SK-N-MC (cell line): ENCODE results near the gene CGAS.

Experiments
- EZH2 ChIP-seq: fragments of 200-600 bp; sonication (generic); IDR thresholded peaks from one replicate; pipeline ENCODE4 v1.6.1; 2017; ENCODE audit warnings: antibody characterized with exemption
- POLR2AphosphoS5 ChIP-seq: IDR thresholded peaks from 2 replicates; pipeline ENCODE4 v1.6.1; 2012; ENCODE audit warnings: mild to moderate bottlenecking, low read depth, low read length, borderline replicate concordance

DNA sequence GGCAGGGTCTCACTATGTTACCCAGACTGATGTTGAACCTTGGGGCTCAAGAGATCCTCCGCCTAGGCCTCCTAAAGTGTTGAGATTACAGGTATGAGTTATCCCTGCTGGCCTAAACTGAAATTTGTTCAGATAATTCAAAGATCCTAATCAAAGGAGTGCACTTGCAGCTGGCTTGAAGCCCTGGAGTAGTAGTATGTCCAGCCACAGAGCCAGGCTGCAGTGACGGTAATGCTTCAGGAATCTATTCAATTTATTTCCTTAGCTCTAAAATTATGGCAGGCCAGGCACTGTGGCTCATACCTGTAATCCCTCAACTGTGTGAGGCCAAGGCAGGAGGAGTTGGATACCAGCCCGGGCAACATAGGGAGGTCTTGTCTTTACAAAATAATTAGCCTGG is 58.8 kb downstream of the CGAS start:
- no peak for TF ChIP-seq POLR2AphosphoS5
- no peak for TF ChIP-seq EZH2
